Measurements from ENCODE around the gene YTHDF1. TPM values are rescaled to one million over a fixed set of nuclear protein-coding genes. Genes with fewer than 3 reads are reported as not detected.

Gene YTHDF1
- total RNA-seq, 1 experiment from 2014 or later, result 85.4 TPM

- H3K27ac Mint-ChIP-seq, result no peak overlapping the region
Measured at GRCh38 chr20:63264000-63264399, 48.1 kb upstream of the YTHDF1 start.

More at GRCh38 chr20:63264000-63264399, 48.1 kb upstream of the YTHDF1 start:
- Histone ChIP-seq H3K27ac (ENCODE audit: insufficient read length, low read depth, low read length) (no peak overlapping the region), H2BK5ac (ENCODE audit: insufficient read length, low read length) (no peak overlapping the region), H3K9ac (ENCODE audit: extremely low read depth, insufficient read length, low read length) (no peak overlapping the region), H4K20me1 (ENCODE audit: control insufficient read depth, insufficient read depth, insufficient read length) (no peaks in the 10 kb centered on the region), H2AK5ac (ENCODE audit: insufficient read length, low read length) (no peak overlapping the region), H3K27me3 (ENCODE audit: insufficient read depth, low read length) (no peaks in the 10 kb centered on the region), H2AFZ (ENCODE audit: low read length) (no peak overlapping the region), H3K79me2 (ENCODE audit: insufficient read depth, low read length) (no peaks in the 10 kb centered on the region), H4K91ac (ENCODE audit: insufficient read length, low read depth, low read length) (no peak overlapping the region), H3K4ac (ENCODE audit: low read depth, low read length) (no peak overlapping the region), H2BK20ac (ENCODE audit: low read depth, low read length, poor library complexity, severe bottlenecking) (no peak overlapping the region), H2BK120ac (ENCODE audit: low read depth, low read length, poor library complexity, severe bottlenecking) (no peak overlapping the region), H3K4me1 (ENCODE audit: insufficient read depth, low read length) (no peaks in the 10 kb centered on the region; the same call in 1 of the 2 replicates), H4K5ac (ENCODE audit: insufficient read length, low read depth, low read length) (no peak overlapping the region), H4K8ac (replicated peaks; ENCODE audit: insufficient read length, low read depth, low read length) (no peak overlapping the region), H3T11ph (ENCODE audit: low read length) (no peak overlapping the region), H3K14ac (ENCODE audit: insufficient read depth, low read length) (no peak overlapping the region), H3K23me2 (ENCODE audit: insufficient read length, low read depth, low read length, poor library complexity, severe bottlenecking) (no peaks in the 10 kb centered on the region), H3K4me2 (ENCODE audit: insufficient read depth, insufficient read length, low read length) (no peak overlapping the region), H3K23ac (ENCODE audit: insufficient read length, low read depth, low read length) (no peak overlapping the region), H2BK15ac (ENCODE audit: low read depth, low read length) (no peak overlapping the region), H2BK12ac (ENCODE audit: insufficient read length, low read depth, low read length) (no peak overlapping the region), H3K9me3 (ENCODE audit: control insufficient read depth, low read depth, low read length) (no peaks in the 10 kb centered on the region), H3K18ac (ENCODE audit: insufficient read length, low read depth, low read length) (no peak overlapping the region), H3K79me1 (ENCODE audit: insufficient read depth, low read depth, low read length, poor library complexity, severe bottlenecking) (no peaks in the 10 kb centered on the region), H3K56ac (ENCODE audit: insufficient read length, low read depth, low read length) (no peak overlapping the region)
- peaks cover 11 to 35% of the 10 kb centered on the region in 2 experiments for H3K4me1 Mint-ChIP-seq
- no peaks in the 10 kb centered on the region for H3K9me3 Mint-ChIP-seq
- no CpG with 5 or more reads among the region's 10 CpGs for WGBS (ENCODE audit: extremely low coverage, insufficient read length, low lambda C conversion rate)
- no peak for DNase-seq
- H3K36me3 Mint-ChIP-seq (ENCODE audit: insufficient read depth in 1 of 3, low read depth in 3 of 3), result no peaks in the 10 kb centered on the region
- no peak overlapping the region for H3K4me3 Mint-ChIP-seq
- TF ChIP-seq, protein P1, sequence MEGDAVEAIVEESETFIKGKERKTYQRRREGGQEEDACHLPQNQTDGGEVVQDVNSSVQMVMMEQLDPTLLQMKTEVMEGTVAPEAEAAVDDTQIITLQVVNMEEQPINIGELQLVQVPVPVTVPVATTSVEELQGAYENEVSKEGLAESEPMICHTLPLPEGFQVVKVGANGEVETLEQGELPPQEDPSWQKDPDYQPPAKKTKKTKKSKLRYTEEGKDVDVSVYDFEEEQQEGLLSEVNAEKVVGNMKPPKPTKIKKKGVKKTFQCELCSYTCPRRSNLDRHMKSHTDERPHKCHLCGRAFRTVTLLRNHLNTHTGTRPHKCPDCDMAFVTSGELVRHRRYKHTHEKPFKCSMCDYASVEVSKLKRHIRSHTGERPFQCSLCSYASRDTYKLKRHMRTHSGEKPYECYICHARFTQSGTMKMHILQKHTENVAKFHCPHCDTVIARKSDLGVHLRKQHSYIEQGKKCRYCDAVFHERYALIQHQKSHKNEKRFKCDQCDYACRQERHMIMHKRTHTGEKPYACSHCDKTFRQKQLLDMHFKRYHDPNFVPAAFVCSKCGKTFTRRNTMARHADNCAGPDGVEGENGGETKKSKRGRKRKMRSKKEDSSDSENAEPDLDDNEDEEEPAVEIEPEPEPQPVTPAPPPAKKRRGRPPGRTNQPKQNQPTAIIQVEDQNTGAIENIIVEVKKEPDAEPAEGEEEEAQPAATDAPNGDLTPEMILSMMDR (conservative IDR thresholded peaks at IDR 0.05), result no peak
- peaks cover 15% of the 10 kb centered on the region for H3K27me3 Mint-ChIP-seq (ENCODE audit: low read depth)
